Measurements from ENCODE around the gene ATP4B.

Gene ATP4B

GRCh38 chr13:113657851-113658741 lies at the start of gene ATP4B:
Gene ATP4B (minus strand): TSS chr13:113658198. CDS start chr13:113658144, 54 bp downstream.
- DNase-seq: no peak

DNA sequence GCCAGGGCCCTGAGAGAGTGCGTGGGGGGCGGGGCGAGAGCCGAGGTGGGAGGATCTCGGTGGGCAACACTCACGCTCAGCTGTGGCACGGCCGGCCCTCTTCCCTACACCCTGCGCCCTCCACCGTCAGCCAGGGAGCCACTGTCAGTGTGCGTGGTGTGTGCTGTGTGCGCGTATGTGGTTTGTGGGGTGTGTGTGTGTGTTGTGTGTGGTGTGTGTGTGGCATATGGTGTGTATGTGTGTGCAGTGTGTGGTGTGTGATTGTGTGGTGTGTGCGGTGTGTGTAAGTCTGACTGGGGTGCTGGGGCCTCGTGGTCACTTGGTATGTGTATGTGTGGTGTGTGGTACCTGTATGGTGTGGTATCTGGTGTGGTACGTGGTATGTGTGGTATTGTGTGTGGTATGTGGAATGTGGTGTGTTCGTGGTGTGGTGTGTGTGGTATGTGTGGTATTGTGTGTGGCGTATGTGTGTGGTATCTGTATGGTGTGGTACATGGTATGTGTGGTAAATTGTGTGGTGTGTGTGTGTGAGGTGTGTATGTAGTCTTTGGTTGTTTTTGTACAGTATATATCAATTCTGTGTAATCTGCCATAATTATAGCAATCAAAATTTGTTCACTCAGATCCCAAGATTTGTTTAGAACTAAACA lies 14.1 kb upstream of the ATP4B start:
- DNase-seq: no peak

- DNase-seq: no peak
These were observed 13.3 kb upstream of the ATP4B start for GRCh38 chr13:113671066-113672001.

DNA sequence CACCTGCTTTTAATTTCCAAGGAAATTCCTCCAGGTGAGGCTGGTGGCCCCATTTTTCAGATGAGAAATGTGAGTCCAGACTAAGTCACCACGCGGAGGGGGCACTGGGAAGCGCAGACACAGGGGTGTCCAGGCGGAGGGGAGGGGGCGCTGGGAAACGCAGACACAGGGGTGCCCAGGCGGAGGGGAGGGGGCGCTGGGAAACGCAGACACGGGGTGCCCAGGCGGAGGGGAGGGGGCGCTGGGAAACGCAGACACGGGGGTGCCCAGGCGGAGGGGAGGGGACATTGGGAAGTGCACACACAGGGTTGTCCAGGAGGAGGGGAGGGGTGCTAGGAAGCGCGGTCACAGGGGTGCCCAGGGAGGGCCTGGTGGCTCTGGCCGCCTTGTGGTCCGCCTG lies 12.5 kb upstream of the ATP4B start:
- DNase-seq: no peak

DNA sequence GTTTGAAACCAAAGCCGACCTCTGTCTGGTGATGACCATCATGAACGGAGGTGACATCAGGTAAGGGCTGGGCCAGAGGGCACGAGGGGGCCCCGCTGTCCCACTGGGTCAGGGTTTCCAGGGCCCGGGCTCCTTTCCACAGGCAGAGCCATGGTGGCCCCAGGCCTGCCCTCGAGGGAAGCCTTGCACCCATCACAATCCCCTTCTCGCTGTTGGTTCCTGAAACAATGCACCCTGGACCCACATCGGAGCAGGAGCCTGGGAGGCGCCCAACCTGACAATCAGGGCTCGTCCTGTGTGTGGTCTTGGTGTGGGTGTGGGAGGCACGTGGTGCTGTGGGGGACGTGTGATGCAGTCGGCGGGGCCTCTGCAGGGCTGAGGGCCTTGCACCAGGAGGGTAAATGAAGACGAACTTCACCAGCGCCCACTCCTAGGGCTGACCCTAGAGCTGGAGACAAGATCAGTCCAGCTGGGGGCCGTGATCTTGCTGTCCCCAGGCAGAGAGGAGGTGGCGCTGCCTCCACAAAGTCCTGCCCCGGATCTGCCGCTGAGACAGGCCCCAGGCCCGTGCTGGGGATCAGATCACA lies 11.8 kb upstream of the ATP4B start:
- no peak for DNase-seq

DNA sequence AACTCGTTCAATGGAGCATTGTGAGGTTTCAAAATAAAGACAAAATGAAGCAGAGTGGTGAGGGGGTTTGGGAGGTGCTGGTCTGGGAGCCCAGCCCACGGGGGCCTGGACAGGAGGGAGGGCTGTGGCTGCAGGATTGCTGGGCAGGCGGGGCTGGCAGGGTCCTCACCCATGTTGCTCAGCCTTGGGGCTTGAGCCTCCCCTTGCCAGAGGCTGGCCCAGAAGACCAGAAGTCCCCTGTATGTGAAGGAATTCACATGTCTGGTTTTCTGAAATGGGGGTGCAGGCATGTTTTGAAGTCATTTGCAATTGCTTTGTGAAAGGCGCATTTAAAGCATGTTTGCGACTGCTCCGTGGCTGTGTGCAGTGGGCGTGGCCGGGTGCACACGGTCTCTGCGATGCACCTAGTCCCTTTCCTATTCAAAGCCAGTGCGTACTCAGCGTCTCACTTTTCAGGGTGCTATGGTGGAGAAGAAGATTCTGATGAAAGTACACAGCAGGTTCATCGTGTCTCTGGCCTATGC lies 11.3 kb upstream of the ATP4B start:
- DNase-seq: no peak

DNA sequence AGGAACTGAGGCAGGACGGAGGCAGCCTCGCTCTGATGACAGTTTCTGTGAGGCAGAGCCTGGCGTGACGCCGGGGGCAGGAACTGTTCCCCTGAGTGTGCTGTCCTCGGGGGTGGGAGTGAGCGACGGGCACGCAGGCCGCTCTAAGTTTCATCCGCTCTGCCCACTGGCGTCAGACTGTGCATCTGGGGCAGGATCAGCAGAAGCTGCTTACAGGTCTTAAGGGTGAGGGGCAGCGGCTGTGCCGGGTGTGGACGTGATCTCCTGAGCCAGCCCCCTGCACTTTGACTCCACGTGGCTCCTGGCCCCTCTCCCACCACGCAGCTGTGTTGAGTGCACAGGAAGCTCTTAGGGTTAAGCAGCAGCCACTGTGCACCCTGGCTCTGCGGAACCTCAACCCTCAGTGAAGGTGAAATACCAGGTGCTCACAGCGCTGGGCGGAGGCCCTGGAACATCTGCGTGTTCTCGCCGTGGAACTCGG lies 10.5 kb upstream of the ATP4B start:
- DNase-seq: no peak

DNA sequence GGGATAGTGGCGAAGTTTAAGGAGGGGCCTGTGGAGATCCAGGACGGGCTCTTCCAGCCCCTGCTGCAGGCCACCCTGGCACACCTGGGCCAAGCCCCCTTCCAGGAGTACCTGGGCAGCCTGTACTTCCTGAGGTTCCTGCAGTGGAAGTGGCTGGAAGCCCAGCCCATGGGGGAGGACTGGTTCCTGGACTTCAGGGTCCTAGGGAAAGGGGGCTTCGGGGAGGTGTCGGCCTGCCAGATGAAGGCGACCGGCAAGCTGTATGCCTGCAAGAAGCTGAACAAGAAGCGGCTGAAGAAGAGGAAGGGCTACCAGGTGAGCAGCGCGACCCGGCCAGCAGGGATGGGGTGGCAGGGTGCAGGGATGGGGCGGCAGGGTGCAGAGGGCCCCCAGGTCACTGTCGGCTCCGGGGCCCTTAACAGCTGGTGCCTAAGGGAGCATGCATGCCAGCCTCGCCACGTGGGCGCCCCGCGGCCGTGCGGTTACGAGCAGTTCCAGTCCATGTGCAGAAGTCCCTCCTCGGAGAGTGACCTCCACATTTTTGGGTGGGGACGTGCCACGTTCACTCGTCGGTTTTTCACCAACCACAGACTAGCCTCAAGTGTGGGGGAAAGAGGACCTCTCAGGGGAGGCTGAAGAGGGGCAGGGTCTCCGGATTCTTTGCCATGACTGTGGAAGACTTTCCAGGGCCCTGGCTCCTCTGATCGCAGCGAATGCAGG lies 9.9 kb upstream of the ATP4B start:
- no peak for DNase-seq

- DNase-seq: no peak
These were observed 9.1 kb upstream of the ATP4B start, which contains the start of gene GRK1 for GRCh38 chr13:113666951-113667701. Gene GRK1 (plus strand): TSS chr13:113667219. CDS start chr13:113667387, 168 bp downstream.

DNA sequence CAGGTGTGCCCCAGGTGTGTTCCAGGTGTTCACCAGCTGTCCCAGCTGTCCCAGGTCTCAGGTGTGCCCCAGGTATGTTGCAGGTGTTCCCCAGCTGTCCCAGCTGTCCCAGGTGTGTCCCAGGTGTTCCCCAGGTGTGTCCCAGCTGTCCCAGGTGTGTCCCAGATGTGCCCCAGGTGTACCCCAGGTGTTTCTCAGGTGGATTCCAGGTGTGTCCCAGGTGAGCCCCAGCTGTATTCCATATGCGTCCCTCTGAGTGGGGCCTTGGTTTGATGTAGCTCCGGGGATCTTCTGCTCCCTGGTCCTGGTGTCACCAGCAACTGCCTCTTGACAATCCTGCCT lies 8.3 kb upstream of the ATP4B start:
- no peak for DNase-seq

DNA sequence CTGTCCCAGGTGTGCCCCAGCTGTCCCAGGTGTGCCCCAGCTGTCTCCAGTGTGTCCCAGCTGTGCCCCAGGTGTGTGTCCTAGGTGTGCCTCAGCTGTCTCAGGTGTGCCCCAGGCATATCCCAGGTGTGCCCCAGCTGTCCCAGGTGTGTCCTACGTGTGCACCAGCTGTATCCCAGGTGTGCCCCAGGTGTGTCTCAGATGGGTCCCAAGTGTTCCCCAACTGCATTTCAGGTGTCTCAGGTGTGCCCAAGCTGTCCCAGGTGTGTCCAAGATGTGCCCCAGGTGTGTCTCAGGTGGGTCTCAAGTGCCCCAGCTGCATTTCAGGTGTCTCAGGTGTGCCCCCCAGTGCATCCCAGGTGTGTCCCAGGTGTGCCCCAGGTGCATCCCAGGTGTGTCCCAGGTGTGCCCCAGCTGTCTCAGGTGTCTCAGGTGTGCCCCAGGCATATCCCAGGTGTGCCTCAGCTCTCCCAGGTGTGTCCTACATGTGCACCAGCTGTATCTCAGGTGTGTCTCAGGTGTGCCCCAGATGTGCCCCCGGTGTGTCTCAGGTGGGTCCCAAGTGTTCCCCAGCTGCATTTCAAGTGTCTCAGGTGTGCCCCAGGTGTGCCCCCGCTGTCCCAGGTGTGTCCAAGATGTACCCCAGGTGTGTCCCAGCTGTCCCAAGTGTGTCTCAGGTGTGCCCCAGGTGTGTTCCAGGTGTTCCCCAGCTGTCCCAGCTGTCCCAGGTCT lies 7.8 kb upstream of the ATP4B start:
- no peak for DNase-seq

DNA sequence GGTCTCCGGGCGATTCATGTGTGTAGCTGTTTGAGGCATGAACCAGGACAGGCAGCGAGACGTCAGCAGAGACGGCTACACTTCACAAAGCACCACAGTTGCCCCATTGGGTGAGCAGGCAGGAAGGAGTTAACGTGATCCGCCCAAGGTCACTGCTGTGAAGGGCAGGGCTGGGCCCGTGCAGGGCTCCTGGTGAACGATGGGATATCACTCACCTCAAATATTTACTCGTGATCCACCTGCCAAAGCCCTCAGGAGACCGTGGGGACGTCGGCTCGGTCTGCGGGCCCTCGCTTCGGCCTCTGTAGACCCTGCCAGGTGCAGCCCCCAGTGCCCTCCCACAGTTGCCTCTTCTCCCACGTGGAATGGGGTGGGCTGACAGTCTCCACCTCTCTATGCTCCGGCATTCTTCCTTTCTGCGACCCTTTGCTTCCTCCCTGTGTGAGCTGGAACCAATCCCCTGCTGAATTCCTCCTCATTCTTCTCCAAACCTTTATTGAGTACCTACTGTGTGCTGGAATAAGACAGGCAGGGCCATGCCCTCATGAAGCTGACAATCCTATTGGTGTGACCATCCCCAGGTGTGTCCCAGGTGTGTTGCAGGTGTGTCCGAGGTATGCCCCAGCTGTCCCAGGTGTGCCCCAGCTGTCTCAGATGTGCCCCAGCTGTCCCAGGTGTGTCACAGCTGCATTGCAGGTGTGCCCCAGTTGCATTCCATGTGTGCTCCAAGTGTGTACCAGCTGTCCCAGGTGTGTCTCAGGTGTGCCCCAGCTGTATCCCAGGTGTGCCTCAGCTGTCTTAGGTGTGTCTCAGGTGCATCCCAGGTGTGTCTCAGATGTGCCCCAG lies 7.0 kb upstream of the ATP4B start:
- DNase-seq: no peak

DNA sequence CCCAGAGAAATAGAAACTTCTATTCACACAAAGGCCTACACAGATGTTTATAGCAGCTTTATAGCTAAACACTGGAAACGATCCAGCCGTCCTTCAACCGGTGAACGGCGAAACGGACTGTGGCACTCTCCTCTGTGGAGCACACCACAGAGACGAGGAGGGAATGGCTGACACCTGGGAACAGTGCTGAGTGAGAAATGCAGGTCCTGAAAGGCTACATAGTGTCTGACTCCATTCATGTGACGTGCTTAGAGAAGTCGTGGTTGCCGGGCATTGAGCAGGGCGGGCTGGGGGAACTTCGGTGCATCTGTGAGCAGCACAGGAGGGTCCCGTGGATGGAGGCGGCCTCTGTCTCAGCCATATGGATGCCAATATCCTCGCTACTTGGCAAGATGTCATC lies 5.9 kb upstream of the ATP4B start:
- DNase-seq: no peak

GRCh38 chr13:113661509-113661908 lies 3.5 kb upstream of the ATP4B start:
- DNase-seq: no peak

- DNase-seq: no peak
These were observed 2.1 kb upstream of the ATP4B start for GRCh38 chr13:113660066-113660465.

DNA sequence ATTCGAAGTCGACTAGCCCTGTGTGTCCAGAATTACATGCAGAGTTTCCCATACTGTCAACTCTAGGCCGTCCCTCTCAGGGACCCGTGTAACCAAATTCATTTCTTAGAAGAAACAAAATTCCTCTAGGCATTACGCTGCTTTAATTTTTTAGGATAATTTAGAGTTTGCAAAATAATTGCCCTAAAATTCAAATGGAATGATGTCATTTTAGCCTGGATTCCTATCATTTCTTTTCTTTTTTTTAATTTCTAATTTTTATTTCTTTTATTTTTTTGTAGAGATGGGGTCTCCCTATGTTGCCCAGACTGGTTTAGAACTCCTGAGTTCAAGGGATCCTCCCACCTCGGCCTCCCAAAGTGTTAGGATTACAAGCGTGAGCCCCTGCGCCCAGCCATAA lies 1.3 kb upstream of the ATP4B start:
- DNase-seq: no peak

- DNase-seq: no peak
These were observed 838 bp upstream of the ATP4B start for GRCh38 chr13:113658836-113659235.

GRCh38 chr13:113656831-113657671 lies 947 bp downstream of the ATP4B start:
- no peak for DNase-seq

Data from activated CD4-positive, alpha-beta T cell treated with anti-CD3 and anti-CD28 coated beads, Interleukin-2, amount 50 U/mL, for 4 hours (primary cell).